ENCODE measurements around the gene RDH5.

Gene RDH5

DNA sequence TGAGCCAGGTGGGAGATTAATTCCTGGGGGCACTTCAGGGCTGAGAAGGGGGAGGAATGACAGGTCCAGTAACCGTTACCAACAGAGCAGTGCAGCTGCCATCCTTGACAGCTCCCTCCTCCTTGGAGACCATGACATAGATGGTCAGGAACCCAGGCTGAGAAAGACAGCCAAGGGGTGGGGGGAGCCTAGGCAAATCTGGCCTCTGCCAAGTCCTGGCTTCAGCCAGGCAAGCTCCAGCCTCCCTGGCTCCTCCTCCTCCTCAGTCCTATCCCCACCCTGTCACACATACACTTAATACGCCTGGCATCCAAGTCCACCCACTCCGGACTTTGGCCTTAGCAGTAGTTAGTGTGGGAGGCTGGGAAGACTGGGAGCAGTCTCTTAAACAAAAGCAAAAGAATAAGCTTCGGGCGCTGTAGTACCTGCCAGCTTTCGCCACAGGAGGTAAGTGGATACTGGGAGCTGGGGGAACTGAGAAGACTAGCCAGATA, at the start of gene RDH5:
TSS of gene RDH5 (plus strand) at position 323 of the 494 bp plus-strand sequence. CDS start 792 bp downstream, outside the sequence.
- no peak for DNase-seq

GRCh38 chr12:55671746-55672145, 48.4 kb upstream of the RDH5 start:
- no peak for DNase-seq

GRCh38 chr12:55673638-55674037, 46.6 kb upstream of the RDH5 start:
- DNase-seq: no peak

- DNase-seq: no peak
Observed at GRCh38 chr12:55675666-55676065, 44.5 kb upstream of the RDH5 start.

GRCh38 chr12:55676707-55677106, 43.5 kb upstream of the RDH5 start:
- DNase-seq: no peak

GRCh38 chr12:55679691-55680090, 40.5 kb upstream of the RDH5 start:
- no peak for DNase-seq

DNA sequence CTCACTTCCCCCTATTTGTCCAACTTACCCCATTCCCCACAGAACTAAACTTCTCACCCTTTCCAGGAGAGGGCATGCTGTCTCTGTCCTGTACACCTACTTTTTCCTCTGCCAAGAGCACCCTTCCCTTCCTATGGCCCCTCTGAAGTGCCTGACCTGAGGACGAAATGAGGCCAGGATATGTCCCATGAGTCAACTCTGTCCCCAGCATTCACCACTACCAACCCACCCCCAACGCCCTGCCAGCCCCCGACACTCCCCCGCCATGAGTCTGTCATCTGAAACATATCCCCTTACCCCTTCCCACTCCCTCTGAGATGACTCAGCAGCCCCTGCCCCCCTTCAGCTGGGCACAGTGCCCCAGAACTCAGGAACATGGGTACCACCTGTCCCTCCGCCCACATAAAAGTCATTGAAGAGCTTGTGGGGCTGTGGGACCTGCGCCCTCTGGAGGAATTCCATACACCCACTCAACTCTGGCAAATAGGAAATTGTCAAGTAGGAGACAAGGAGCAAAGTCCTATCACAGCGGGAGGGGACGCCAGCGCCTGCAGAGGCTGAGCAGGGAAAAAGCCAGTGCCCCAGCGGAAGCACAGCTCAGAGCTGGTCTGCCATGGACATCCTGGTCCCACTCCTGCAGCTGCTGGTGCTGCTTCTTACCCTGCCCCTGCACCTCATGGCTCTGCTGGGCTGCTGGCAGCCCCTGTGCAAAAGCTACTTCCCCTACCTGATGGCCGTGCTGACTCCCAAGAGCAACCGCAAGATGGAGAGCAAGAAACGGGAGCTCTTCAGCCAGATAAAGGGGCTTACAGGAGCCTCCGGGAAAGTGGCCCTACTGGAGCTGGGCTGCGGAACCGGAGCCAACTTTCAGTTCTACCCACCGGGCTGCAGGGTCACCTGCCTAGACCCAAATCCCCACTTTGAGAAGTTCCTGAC, 38.8 kb upstream of the RDH5 start:
- peak; percentile 5 to 11 for DNase-seq

DNA sequence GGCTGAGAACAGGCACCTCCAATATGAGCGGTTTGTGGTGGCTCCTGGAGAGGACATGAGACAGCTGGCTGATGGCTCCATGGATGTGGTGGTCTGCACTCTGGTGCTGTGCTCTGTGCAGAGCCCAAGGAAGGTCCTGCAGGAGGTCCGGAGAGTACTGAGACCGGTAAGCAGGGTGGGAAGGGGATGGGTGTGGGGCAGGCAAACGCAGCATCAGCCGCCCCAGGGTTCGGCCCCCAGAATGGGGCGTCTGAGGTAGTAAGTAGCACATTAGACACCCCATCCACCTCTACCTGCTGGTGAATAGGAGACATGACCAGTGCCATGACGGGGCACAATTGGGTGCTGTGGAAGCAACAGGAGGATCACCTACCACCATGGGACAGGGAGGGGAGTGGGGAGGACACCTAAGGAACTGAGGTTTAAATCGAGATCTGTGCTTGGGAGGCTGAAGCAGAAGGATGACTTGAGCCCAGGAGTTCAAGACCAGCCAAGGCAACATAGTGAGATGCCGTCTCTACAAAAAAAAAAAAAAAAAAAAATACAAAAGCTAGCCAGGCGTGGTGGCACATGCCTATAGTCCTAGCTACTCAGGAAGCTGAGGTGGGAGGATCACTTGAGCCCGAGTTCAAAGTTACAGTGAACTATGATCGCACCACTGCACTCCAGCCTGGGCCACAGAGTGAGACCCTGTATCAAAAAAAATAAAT, 38.0 kb upstream of the RDH5 start:
- no peak for DNase-seq

GRCh38 chr12:55683676-55684075, 36.5 kb upstream of the RDH5 start:
- no peak for DNase-seq

- no peak for DNase-seq
Observed at GRCh38 chr12:55684761-55685370, 35.3 kb upstream of the RDH5 start.

DNA sequence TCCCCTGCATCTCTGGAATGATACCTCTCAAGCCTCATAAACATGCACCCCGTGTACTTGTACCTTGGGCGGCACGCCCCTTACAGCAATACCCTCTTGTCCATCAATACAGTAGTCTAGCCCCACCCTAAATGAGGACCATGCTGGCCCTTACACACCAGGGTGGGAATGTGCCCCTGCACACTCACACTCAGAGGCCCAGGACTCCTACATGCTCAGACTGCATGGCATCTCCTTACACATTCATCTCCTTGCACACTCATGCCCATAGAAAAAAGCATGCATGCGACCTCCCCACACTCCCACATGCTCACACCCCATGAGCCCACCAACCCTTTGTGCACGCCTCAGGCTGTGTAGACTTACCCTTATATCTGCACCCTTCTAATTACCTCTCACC, 34.5 kb upstream of the RDH5 start:
- DNase-seq: no peak

DNA sequence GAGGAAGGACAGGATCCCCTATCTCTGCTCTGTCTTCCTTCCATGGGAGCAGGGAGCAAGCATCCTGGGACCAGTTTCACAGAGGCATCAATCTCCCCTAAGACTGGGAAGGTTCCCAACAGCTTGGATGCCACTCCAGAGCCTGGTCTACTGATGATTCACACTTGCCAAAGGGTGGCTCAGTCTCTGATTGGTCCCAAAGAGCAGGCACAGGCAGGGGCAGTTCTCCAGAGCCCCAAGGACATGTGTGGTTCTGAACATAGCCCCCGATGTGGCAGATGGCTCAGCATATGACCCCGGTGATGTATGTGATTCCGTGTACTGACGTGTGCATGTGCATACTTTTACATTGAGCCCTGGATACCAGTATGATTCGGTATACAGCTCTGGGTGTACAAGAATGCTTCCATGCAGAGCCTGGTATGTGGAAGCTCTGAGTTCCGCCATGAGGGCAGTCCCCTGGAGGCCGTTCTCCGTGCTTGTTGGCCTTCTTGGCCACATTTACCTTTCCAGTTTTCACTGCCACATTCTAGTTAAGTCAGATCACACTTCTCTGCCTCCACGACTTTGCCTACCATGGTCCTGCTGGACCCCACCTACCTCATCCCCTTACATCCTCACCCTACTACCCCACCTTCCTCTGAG, 33.7 kb upstream of the RDH5 start:
- DNase-seq: no peak

- no peak for DNase-seq
Observed at GRCh38 chr12:55687746-55688145, 32.4 kb upstream of the RDH5 start.

GRCh38 chr12:55688716-55689655, 31.2 kb upstream of the RDH5 start:
- DNase-seq: no peak

GRCh38 chr12:55692631-55693322, 27.4 kb upstream of the RDH5 start:
- DNase-seq: no peak

- DNase-seq: no peak
Observed at GRCh38 chr12:55693323-55694187, 26.6 kb upstream of the RDH5 start.

DNA sequence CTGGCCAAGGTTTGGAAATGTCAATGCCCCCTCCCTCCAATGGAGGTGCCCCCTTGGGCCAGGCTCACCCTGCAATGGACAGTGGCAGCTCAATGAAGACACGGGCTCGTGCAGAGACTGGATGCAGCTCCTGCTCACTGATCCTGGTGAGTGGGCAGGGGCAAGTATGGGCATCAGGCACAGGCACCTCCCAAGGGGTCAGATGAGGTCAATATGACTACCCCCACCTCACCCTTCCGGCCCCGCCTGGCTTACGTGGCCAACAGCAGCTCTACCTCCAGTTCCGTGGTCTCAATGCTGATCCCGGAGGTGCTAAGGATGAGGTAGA, 26.0 kb upstream of the RDH5 start:
- DNase-seq: no peak

GRCh38 chr12:55694651-55695050, 25.5 kb upstream of the RDH5 start:
- no peak for DNase-seq

DNA sequence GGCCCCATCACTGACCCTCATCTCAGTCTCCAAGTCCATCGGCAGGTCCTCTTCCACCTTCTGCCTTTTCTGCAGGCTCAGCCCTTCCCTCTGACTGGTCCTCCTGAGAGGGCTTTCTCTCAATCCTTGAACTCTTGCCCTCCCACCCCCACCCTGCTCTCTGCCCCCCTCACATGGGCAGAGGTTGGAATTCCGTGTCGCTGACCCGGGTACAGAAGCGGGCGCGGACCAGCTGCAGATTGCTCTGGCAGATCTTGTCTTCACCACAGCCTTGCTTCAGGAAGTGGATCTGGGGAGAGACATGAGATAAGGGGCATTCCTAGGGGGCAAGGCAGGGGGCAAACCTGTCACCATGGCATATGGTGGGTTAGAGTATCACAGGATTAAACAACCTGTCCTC, 24.8 kb upstream of the RDH5 start:
- DNase-seq: no peak

GRCh38 chr12:55696141-55696540, 24.1 kb upstream of the RDH5 start:
- DNase-seq: no peak

Data from activated CD4-positive, alpha-beta T cell treated with anti-CD3 and anti-CD28 coated beads for 4 hours (primary cell).